ENCODE results near the gene ATP5F1B.

DNA sequence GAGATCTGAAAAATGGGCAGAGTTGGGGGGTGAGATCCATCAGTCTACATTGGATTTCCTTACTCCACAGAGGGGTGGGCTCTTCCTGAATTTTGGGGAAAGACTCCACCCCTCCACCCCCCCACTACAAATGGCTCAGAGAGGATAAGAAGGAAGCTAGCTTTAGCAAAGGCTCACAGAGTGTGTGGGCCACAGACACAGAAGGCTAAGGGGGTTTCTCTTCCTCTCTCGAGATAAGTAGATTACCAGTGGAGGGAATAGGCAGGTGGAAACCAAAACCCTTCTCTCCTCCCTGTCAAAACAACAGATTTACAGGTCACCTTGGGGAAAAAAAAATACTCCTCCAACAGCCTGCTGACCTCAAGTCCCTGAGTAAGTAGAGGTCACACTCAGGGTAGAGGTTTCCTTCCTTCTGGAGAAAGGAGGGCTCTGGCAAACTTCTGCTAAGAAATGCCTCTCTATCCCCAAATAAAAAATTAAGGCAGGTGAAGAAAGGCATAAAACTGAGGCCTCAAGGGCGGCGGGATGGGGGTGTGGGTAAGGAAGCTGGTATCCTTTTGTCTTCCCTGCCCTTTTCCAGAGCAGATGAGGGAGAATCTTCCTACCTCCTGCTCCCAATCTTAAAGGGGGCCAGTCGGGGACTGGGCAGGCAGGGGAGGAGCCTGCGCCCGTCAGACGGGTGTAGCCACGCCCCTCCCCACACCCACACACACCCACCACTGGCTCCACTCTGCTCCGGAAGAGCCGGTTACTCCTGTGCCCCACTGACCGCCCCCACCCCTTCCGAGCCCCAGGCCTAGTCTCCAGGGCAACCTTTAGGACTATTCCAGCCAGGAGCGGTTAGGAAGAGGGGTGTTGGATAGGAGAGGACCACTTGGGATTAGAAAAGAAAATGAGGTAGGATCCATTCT, 13.7 kb downstream of the ATP5F1B start:
- TF ChIP-seq CTCF (IDR thresholded peaks at IDR 0.05) (no peak), POLR2A (IDR thresholded peaks at IDR 0.05) (no peak)

All from vagina (tissue), 2 donors.